HG02763 (cell line): ENCODE data around the gene TMIGD3.

Experiments
- ATAC-seq: cut with Tn5 transposase; IDR thresholded peaks from one replicate; pipeline ENCODE4 v1.9.1; 2021; ENCODE audit warnings: mild to moderate bottlenecking, moderate library complexity; ENCODE audit not compliant: unreplicated experiment

TMIGD3 gene

GRCh38 chr1:111476214-111476613 lies 27.2 kb downstream of the TMIGD3 start:
- ATAC-seq: no peak

- no peak for ATAC-seq
These were observed 27.7 kb downstream of the TMIGD3 start for GRCh38 chr1:111475701-111476100.

- ATAC-seq: no peak
These were observed 28.9 kb downstream of the TMIGD3 start for GRCh38 chr1:111474521-111474920.

GRCh38 chr1:111474106-111474505 lies 29.3 kb downstream of the TMIGD3 start:
- no peak for ATAC-seq

DNA sequence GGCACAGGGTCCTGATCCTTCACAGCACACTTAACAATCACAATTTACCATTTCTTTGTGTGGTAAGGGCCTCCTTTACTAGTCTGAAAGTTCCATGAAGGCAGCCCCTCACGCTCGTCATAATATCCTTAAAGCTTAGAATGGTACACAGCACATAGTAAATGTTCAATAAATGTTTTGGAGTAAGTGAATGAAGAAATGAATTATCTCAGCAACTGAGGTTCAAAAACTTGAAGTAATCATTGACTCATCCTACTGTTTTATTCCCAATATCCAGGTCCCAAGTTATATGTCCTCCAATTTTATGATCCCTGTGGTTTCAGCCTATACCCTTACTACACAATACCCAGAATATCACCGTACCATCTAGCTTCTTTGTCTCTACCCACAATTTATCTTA lies 31.9 kb downstream of the TMIGD3 start:
- ATAC-seq: no peak

- no peak for ATAC-seq
These were observed 32.4 kb downstream of the TMIGD3 start for GRCh38 chr1:111471012-111471411.

- ATAC-seq: no peak
These were observed 32.8 kb downstream of the TMIGD3 start for GRCh38 chr1:111470596-111470995.

DNA sequence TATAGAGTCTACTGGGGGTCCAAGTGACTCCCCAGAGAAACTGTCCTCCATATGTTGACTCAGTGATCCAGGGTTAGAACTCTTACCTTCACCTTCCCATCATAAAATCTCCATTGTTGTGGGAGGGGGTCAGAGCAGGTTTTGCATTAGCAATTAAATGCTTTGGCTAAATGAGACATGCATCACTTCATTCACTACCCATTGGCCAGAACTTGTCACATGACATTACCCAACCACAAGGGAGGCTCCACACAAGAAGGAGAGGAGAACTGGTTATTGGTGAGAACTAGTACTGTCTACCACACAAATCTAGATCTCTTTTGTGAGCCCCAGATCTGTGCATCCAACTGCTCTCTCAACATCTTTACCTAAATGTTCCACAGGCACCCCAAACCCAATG lies 33.9 kb downstream of the TMIGD3 start:
- no peak for ATAC-seq

DNA sequence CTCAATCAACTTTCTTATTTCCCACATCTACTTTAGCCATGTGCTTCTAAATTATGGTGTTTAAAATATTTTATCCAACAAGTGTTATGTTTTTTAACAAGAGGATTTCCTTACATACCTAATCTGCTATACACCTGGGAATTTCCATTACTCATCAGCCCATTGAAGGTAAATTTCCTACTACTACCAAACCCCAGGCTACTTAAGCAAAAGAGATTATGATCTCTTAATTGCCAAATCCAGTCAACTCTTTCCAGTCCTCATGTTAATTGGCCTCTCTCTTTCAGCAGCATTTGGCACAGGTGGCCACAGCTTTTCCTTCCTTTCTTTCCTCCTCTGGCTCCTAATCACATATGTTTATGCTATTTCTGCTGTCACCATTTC lies 34.7 kb downstream of the TMIGD3 start:
- no peak for ATAC-seq

GRCh38 chr1:111467865-111468716 lies 35.3 kb downstream of the TMIGD3 start:
- no peak for ATAC-seq

DNA sequence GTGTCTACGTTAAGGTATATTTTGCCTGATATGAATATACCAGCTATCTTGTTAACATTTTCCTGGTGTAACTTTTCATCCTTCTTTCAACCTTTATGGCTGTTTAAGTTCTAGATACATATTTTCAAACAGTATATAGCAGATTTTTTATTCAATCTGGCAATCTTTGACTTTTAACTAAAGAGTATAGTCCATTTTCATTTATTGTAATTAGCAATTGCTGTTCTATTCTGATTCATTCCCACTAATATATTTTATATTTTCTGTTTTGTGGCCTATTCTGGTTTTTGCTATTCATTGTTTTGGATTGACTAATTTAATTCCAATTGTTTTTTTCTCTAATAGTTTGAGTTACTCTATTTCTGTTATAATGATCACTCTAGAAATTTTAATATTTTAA lies 37.0 kb downstream of the TMIGD3 start:
- no peak for ATAC-seq

- ATAC-seq: no peak
These were observed 37.7 kb downstream of the TMIGD3 start for GRCh38 chr1:111465754-111466153.

DNA sequence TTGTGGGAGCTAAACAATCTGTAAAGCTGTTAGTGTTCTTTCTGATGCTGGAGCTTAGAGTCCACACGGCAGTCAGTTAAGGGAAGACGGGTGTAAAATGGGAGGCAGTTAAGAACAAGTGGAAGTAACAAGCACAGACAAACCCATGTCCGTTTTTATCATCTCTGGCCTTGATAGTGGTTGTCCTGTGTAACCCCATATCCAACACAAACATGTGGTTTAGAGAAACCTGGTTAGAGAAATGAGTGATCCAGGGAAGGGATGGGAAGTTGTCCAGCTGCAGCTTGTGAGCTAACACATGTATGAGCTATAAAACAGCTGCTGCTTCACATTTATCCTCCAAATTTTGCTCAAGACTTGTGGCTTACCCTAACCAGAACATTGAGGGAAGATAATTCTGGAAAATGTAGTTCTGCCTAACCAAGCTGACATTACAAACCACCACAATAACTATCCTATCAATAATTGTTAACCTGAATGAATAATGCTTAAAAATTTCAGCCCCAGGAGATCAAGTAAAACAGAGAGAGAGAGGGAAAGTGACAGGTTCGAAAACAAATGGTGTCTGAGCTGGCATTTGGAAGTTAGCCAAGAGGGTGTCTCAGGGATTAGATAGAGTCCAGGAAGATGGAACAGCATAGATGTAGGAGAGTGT lies 40.3 kb downstream of the TMIGD3 start:
- ATAC-seq: no peak

DNA sequence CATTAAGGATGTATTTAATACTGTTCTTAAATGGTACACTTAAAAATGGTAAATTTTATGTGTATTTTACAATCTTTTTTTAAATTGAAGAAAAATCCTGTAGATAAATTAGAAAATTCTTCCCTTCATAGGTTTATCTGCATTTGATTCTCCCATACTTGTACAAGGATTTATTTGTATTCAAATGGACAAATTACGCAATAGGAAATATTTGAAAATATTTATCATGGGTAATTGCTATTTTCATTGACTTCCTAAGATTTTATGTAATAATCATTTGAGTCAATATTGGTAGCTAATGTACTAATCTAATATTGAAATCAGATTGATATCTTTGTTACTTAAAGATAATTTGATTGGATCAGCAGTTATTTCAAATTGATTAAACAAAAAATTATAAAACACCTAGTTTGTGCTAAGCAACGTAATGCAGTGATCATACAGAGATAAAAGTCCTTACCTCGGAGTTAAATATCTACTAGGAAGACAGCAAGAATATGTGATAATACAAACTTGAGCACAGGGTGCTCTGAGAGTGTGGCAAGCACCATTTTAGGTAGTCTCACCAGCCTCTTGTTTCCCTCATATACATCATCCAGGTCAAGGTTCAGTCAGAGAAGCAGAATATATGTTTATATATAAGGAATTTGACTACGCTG lies 40.9 kb downstream of the TMIGD3 start:
- ATAC-seq: no peak

DNA sequence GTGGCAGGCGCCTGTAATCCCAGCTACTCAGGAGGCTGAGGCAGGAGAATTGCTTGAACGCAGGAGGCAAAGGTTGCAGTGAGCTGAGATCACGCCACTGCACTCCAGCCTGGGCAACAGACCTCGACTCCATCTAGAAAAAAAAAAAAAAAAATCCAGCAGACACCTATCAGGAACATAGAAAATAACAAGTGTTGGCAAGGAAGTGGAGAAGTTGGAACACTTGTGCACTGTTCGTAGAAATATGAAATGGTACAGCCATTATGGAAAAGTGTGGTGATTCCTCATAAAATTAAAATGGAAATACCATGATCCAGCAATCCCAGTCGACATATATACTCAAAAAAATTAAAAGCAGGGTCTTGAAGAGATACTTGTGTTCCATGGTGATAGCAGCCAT lies 41.7 kb downstream of the TMIGD3 start:
- no peak for ATAC-seq

DNA sequence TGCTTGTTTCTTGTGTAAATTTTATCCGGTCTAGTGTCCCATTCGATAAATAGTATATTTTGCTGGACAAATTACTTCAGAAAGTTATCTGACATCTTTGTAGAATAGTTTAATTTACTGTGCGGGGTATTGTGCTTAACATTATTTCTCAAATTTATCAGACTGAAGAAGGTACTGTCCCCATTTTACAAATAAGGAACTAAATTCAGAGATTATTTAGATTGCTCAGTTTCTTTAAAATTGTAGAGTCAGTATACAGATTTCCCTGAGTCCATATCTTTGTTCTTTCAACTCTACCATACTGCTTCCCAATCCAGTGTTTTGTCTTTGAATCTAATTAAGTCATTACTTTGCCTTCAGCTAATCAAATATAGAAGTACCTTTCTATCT lies 47.8 kb downstream of the TMIGD3 start:
- ATAC-seq: no peak

- no peak for ATAC-seq
These were observed 48.4 kb downstream of the TMIGD3 start for GRCh38 chr1:111454859-111455641.

- no peak for ATAC-seq
These were observed 49.7 kb downstream of the TMIGD3 start for GRCh38 chr1:111453706-111454105.

GRCh38 chr1:111452581-111452980 lies 50.9 kb downstream of the TMIGD3 start:
- ATAC-seq: no peak

DNA sequence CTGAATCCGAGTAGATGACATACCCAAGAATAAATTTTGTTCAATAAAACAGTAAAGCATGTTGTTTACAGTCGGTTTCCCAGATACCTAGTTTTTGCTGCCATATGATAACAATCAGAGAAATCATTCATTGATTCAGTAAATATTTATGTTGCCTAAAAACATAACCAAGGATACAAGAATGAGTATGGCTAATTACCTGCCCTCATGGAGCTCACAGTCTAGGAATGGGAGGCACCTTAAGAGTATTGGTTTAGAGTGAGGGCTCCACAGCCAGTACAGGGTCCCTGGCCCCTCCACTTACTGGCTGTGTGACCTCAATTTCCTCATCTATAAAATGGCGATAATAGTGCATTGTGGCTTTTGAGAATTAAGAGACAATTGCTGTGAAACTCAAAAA lies 53.2 kb downstream of the TMIGD3 start:
- ATAC-seq: no peak

- no peak for ATAC-seq
These were observed 53.8 kb downstream of the TMIGD3 start for GRCh38 chr1:111449703-111450017.
